ENCODE measurements around the gene A2M. TPM values are rescaled to one million over a fixed set of nuclear protein-coding genes. Genes with fewer than 3 reads are reported as not detected.

The A2M gene
- total and polyA plus RNA-seq, 2 experiments from 2014 or later: 463 to 567 TPM

GRCh38 chr12:9106067-9106466 lies 9.7 kb downstream of the A2M start:
- Histone ChIP-seq H3K4me3 (no peak overlapping the region), H3K9me2 (replicated peaks; ENCODE audit: insufficient read depth) (no peaks in the 10 kb centered on the region), H4K20me1 (ENCODE audit: insufficient read depth, poor library complexity, severe bottlenecking) (no peaks in the 10 kb centered on the region), H3K4me2 (no peak overlapping the region), H2AFZ (no peak overlapping the region), H3K79me2 (no peaks in the 10 kb centered on the region), H3K36me3 (replicated peaks; ENCODE audit: insufficient read depth, low read depth) (no peaks in the 10 kb centered on the region), H3K4me1 (ENCODE audit: insufficient read depth) (no peaks in the 10 kb centered on the region), H3K9me3 (ENCODE audit: low read depth) (no peaks in the 10 kb centered on the region), H3K27me3 (no peaks in the 10 kb centered on the region), H3K27ac (no peak overlapping the region)
- TF ChIP-seq EZH2 (IDR thresholded peaks at IDR 0.05; ENCODE audit: borderline replicate concordance): no peak
- WGBS (ENCODE audit: low lambda C conversion rate, missing lambda C conversion rate): 91% methylated on average over 1 of the region's 1 CpG
- DNase-seq (ENCODE audit: low spot score): no peak

- H3K9me3 ChIP-seq (ENCODE audit: low read depth): no peaks in the 10 kb centered on the region
- H3K79me2 ChIP-seq: no peaks in the 10 kb centered on the region
- no peaks in the 10 kb centered on the region for H3K4me1 ChIP-seq (ENCODE audit: insufficient read depth)
- H4K20me1 ChIP-seq (ENCODE audit: insufficient read depth, poor library complexity, severe bottlenecking): no peaks in the 10 kb centered on the region
- no peak overlapping the region for H3K4me2 ChIP-seq
- DNase-seq (ENCODE audit: low spot score): no peak
- no peaks in the 10 kb centered on the region for H3K36me3 ChIP-seq (replicated peaks; ENCODE audit: insufficient read depth, low read depth)
- H3K4me3 ChIP-seq: no peak overlapping the region
- H3K27me3 ChIP-seq: no peaks in the 10 kb centered on the region
- no peaks in the 10 kb centered on the region for H3K9me2 ChIP-seq (replicated peaks; ENCODE audit: insufficient read depth)
- no peak overlapping the region for H3K27ac ChIP-seq
- no peak overlapping the region for H2AFZ ChIP-seq
- no peak for TF ChIP-seq EZH2 (IDR thresholded peaks at IDR 0.05; ENCODE audit: borderline replicate concordance)
- TF ChIP-seq CTCF (IDR thresholded peaks at IDR 0.05; ENCODE audit: poor library complexity): no peak
- no peak for TF ChIP-seq EZH2phosphoT487 (IDR thresholded peaks at IDR 0.05; ENCODE audit: low read depth, severe bottlenecking, unreplicated experiment)
These were observed 10.8 kb downstream of the A2M start for GRCh38 chr12:9104767-9105423.

GRCh38 chr12:9104087-9104486 lies 11.6 kb downstream of the A2M start:
- Histone ChIP-seq H3K4me1 (ENCODE audit: insufficient read depth) (no peaks in the 10 kb centered on the region), H3K9me2 (replicated peaks; ENCODE audit: insufficient read depth) (no peaks in the 10 kb centered on the region), H3K27me3 (no peaks in the 10 kb centered on the region), H3K4me3 (no peak overlapping the region), H3K9me3 (ENCODE audit: low read depth) (no peaks in the 10 kb centered on the region), H3K27ac (no peak overlapping the region), H3K4me2 (no peak overlapping the region), H3K36me3 (replicated peaks; ENCODE audit: insufficient read depth, low read depth) (no peaks in the 10 kb centered on the region), H4K20me1 (ENCODE audit: insufficient read depth, poor library complexity, severe bottlenecking) (no peaks in the 10 kb centered on the region), H2AFZ (no peak overlapping the region), H3K79me2 (no peaks in the 10 kb centered on the region)
- WGBS (ENCODE audit: low lambda C conversion rate, missing lambda C conversion rate): 74% methylated on average over 4 of the region's 4 CpGs
- no peak for DNase-seq (ENCODE audit: low spot score)
- TF ChIP-seq EZH2 (IDR thresholded peaks at IDR 0.05; ENCODE audit: borderline replicate concordance): no peak
- TF ChIP-seq EZH2phosphoT487 (IDR thresholded peaks at IDR 0.05; ENCODE audit: low read depth, severe bottlenecking, unreplicated experiment): no peak
- TF ChIP-seq CTCF (IDR thresholded peaks at IDR 0.05; ENCODE audit: poor library complexity): no peak

GRCh38 chr12:9103050-9103849 lies 12.5 kb downstream of the A2M start:
- DNase-seq (ENCODE audit: low spot score): no peak
- H3K4me2 ChIP-seq: no peak overlapping the region
- H4K20me1 ChIP-seq (ENCODE audit: insufficient read depth, poor library complexity, severe bottlenecking): no peaks in the 10 kb centered on the region
- no peak overlapping the region for H2AFZ ChIP-seq
- H3K9me2 ChIP-seq (replicated peaks; ENCODE audit: insufficient read depth): no peaks in the 10 kb centered on the region
- no peaks in the 10 kb centered on the region for H3K27me3 ChIP-seq
- no peak overlapping the region for H3K4me3 ChIP-seq
- no peaks in the 10 kb centered on the region for H3K79me2 ChIP-seq
- no peaks in the 10 kb centered on the region for H3K4me1 ChIP-seq (ENCODE audit: insufficient read depth)
- H3K36me3 ChIP-seq (replicated peaks; ENCODE audit: insufficient read depth, low read depth): no peaks in the 10 kb centered on the region
- WGBS (ENCODE audit: low lambda C conversion rate, missing lambda C conversion rate): 92% methylated on average over 4 of the region's 4 CpGs
- TF ChIP-seq EZH2phosphoT487 (IDR thresholded peaks at IDR 0.05; ENCODE audit: low read depth, severe bottlenecking, unreplicated experiment) (no peak), CTCF (IDR thresholded peaks at IDR 0.05; ENCODE audit: poor library complexity) (no peak), EZH2 (IDR thresholded peaks at IDR 0.05; ENCODE audit: borderline replicate concordance) (no peak)
- no peaks in the 10 kb centered on the region for H3K9me3 ChIP-seq (ENCODE audit: low read depth)
- no peak overlapping the region for H3K27ac ChIP-seq
